Non-pigmented ciliary epithelial cell (primary cell): Measurements from ENCODE around the gene MOB1A.
"Not testable (repeated sequence)": the region's sequence is repeated elsewhere in the genome, so short reads cannot be mapped to it uniquely, and the experiment has no call there.

Experiments used
- DNase-seq: peaks from one replicate; pipeline ENCODE4 v3.0.0-alpha.2; 2010; ENCODE audit warnings: low read depth

MOB1A gene

DNA sequence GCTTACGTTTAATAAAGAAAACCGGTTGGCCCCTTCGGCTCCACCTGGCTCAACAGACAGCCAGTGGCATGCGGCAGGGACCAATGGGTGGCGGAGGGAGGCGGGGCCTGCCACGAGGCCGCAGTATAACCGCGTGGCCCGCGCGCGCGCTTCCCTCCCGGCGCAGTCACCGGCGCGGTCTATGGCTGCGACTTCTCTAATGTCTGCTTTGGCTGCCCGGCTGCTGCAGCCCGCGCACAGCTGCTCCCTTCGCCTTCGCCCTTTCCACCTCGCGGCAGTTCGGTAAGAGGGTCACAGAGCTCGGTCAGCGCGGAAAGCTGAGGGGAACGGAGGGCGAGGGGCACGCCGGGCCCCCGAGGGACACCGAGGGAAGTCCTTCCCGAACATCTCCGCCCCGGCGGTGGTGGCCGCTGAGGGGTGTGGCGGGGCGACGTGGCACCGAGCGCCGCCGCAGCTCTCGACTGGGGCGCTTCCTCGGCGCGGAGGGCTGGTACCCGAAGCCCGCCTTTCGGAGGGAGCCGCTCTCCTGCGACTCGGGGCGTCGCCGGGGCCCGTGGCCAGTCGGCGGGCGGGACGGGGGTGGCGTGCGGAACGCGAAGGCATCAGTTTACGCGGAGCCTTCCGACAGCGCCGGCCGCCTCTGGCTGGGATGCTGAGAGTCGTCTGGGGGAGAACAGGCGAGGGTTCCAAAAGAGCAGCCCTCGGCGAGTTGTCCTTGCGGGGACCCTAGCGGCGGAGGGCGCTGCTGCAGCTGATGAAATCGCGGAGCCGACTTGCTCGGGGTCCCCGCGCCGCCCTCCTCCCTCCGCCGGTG is 20.0 kb upstream of the MOB1A start, which contains the start of gene MTHFD2:
Gene MTHFD2 (plus strand): TSS at position 155 of the 814 bp plus-strand sequence. CDS start 27 bp downstream, at position 182.
- DNase-seq, result peak; percentile 52

DNA sequence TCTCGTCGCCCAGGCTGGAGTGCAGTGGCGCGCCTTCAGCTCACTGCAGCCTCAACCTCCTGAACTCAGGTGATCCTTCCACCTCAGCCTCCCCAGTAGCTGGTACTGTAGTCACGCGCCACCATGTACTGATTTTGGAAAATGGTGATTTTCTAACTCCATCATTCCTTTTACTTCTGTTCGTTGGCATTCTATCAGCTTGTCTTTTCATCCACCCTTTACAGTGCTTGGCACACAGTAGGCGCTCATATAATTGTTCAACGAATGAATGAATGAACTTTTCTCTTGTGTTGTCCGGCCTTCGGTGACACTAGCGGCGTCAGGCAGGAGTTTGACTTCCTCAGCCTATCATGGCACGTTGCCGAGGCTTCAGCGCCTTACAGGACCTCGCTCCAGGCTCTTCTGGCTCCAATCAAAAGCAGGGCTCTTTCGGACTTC is 19.4 kb upstream of the MOB1A start:
- DNase-seq, result peak; percentile 91

DNA sequence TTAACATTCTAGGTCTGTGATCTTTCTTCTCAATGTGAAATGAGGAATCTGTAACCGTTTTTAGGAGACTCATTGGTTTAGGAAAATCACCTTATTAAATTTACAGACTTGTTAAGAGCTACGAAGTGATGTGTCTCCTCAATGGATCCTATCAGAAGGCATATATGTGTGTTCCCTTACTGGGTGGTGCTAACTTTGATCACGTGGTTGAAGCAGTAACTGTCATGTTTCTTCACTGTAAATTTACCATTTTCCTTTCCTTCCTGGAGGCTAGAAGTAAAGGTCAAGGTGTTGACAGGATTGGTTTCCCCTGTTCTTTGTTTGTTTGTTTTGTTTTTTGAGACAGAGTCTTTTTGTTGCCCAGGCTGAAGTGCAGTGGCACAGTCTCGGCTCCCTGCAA is 18.4 kb upstream of the MOB1A start:
- DNase-seq, result no peak

DNA sequence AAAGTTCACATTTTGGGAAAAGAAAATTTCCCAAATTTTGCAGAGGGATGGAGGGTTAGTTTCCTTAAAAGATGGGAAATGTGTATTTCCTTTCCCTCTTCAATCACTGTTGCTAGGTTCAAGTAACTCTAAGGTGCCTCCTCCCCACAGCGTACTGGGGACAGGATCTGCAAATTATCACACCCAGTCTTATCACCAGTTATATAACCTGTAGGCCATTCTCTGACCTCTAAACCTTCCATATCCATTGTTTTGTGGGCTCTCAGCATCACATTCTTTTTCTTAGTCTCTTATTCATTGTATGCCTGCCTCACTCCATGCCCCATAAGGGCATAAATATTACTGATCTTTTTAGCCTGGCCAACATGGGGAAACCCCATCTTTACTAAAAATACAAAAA is 16.1 kb upstream of the MOB1A start:
- no peak for DNase-seq

DNA sequence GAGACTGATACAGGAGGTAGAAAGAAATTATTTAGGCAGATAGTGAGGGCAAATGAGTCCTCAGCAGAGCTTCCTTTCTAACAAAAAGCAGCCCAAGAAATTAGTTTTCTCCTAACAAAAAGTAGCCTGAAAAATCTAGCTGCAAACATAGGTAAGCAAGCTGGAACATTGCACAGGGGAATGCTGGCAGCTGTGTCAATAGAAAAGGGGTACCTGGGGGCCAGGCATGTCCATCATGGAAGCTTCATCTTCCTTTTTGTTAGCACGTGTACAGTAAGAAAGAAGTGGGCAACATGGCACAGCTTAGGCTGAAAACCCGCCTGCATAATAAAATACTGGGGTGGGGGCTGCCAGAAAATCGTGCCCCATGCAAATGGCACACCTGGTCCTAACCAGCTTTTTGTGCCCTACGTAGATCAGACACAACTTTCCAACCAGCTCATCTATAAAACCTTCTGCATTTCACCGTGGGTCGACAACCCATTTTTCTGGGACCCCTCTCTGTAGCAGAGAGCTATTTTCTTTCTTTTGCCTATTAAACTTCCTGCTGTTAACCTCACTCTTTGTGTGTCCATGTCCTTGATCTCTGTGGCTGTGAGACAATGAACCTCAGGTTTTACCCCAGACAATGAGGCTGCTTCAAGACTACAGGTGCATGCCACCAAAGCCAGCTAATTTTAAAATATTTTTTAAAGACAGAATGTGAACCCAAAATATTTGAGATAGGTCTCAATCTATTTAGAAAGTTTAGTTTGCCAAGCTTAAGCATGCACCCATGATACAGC is 13.1 kb upstream of the MOB1A start:
- no peak for DNase-seq

DNA sequence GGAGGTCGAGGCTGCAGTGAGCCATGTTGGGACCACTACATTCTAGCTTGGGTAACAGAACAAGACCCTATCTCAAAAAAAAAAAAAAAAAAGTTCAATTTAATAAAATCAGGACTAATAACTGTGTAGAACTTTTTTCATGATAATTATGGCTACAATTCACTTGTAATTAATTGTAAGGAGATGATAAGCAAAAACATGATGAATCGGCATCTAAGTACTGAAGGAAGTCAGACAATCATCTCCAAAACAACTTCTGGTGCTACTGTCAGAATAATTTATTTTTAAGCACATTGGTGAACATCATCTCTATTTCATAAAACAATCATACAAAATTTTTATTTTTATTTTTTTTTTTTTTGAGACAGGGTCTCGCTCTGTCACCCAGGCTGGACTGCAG is 10.0 kb upstream of the MOB1A start:
- no peak for DNase-seq

DNA sequence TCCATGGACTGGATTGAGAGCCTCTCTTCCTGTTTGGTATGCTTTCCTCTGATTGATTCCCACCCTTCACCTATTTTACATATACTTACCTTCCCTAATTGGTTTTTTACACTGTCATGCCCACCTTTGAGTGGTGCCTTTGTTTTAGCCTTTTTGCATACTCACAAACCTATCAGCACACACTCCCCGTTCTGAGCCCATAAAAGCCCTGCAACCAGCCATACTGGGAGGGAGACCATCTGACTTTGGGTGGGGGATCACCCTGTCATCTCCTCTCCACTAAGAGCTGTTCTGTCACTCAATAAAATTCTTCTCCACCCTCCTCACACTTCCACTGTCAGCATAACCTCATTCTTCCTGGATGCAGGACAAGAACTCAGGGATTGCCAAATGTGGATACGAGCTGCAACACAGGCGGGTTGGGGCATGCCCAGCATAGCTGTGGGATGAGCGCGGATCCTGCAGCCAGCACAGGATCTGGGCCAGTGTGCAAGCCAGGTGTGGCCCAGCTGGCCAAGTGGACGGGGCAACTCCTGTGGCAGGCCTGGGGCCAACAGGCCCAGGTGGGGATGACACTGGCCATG is 9.4 kb upstream of the MOB1A start:
- no peak for DNase-seq

DNA sequence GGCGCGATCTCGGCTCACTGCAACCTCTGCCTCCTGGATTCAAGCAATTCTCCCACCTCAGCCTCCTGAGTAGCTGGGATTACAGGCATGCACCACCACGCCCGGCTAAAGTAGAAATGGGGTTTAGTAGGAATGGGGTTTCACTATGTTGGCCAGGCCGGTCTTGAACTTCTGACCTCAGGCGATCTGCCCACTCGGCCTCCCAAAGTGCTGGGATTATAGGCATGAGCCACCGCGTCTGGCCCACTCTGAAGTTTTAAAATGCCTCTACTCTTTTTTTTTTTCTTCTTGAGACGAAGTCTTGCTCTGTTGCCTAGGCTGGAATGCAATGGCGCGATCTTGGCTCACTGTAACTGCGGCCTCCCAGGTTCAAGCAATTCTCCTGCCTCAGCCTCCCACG is 8.0 kb upstream of the MOB1A start:
- not testable (repeated sequence) for DNase-seq

DNA sequence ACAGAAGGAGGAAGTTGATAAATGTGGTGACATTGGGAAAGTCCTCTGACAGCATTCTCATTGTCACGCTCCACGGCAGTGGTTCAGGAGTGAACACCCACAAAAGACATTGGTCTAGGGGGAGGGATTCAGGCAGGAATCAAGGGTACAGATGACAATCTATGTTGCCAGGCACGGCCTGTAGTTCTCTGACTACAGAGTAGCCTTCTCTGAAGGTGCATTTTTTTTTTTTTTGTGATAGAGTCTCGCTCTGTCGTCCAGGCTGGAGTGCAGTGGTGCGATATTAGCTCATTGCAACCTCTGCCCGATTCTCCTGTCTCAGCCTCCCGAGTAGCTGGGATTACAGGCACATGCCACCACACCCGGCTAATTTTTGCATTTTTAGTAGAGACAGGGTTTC is 7.4 kb upstream of the MOB1A start:
- no peak for DNase-seq

DNA sequence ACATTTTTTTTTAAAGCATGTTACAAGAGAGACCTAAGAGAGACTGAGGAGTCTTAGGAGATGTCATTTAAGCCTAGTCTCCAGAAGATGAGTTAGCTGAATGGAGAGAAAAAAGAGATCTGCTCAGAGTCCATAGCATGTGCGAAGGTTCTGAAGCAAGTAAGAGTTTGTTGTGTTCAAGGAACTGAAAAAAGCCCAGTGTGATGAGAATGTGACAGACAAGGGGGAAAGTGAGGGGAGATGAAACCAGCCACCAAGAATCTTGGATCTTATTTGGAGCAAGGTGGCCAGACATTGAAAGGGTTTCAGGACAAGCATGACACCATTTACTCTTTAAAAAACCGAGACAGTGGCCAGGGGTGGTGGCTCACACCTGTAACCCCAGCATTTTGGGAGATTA is 5.2 kb upstream of the MOB1A start:
- DNase-seq, result no peak

DNA sequence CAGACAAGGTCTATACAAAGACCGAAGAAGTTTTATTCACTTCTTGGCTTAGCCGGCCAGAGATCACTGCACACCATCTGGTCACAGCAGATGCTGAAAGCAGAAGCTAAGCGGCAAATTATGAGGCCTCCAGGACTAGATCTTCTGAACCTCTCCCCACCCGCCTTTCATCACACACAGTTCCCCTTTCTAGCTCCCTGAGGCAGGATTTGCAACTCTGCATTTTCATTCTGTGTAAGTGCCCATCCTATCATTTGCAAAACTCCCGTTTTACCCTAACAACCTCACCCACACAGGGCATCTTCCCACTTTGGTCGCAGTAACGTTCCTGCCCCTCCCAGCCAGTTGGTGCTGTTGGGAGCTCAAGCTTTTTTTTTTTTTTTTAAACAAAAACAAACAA is 3.1 kb upstream of the MOB1A start:
- no peak for DNase-seq

DNA sequence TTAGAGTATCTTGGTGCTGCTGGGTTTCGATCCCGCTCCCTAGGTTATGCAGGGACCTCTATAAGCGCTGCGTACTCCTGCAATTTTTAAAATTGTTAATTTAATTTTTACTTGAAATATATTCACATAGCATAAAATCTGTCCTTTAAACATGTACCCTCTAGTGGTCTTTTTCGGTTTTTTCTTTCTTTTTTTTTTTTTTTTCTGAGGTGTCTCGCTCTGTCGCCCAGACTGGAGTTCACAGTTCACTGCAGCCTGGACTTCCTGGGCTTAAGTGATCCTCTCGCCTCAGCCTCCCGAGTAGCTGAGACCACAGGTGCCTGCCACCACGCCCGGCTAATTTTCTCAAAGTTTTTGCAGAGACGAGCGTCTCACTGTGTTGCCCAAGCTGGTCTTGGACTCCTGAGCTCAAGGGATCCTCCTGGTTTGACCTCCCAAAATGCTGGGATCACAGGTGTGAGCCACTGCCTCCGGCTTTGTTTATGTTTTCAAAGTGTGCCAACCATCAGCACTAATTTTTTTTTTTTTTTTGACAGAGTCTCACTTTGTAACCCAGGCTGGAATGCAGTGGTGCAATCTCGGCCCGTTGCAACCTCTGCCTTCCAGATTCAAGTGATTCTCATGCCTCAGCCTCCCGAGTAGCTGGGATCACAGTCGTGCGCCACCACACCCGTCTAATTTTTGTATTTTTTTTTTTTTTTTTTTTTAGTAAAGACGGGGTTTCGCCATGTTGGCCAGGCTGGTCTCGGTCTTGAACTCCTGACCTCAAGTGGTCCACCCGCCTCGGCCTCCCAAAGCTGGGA is 585 bp upstream of the MOB1A start:
- DNase-seq, result no peak

DNA sequence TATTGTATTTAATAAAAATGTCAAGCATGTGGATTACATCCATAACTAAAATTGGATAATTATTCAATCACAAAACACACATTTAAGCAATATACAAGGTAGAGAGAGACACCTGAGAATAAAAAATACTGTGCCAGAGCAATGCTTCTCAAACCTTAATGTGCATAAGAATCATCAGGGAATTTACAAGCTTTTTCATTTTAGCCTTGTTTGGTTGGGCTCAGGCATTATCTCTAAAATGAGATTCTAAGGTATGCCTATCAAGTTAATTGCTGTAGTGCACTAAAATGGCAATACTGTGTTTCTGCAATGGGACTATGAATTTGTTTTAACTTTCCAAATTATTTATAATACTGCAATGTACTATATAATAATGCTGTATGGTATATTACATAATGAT is 983 bp downstream of the MOB1A start:
- no peak for DNase-seq

DNA sequence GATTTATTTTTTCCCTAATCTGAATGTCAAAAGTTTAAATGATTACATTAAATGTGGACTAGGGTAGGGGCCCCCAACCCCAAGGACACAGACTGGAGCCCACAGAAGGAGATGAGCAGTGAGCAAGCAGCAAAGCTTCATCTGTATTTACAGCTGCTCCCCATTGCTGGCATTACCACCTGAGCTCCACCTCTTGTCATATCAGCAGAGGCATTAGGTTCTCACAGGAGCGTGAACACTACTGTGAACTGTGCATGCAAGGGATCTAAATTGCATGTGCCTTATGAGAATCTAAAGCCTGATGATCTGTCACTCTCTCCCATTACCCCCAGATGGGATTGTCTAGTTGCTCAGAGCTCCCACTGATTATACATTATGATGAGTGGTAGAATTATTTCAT is 3.8 kb downstream of the MOB1A start:
- no peak for DNase-seq

DNA sequence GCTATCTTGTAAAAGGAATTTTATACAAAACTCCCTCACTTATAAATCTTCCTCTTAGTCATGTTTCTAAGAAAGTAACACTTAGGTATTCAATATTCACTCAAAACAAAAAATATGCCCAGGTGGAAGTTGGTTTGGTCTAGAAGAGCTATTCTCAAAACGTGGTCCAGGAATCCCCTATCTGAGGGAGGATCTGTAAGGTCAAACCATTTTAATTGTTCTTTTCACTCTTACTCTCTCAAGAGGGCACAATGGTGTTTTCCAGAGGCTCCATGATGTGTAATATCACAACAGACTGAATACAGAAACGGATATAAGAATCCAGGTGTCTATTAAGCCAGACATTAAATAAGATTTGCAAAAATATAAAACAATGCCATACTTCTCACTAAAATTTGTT is 9.9 kb downstream of the MOB1A start:
- DNase-seq, result no peak

DNA sequence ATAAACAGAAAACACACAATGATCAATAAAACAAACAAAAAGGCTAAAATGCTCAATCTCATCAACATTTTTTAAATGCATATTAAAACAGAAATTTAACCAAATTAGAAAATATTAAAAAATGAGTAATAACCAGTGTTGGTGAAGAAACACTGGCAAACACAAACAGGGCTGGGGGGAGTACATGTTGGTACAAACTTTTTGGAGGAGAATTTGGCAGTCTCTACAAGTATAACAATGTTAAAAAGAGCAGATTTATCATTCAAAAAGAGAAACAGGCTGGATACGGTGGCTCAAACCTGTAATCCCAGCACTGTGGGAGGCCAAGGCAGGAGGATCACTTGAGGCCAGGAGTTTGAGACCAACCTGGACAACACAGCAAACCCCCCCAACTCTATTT is 13.9 kb downstream of the MOB1A start:
- DNase-seq, result no peak

DNA sequence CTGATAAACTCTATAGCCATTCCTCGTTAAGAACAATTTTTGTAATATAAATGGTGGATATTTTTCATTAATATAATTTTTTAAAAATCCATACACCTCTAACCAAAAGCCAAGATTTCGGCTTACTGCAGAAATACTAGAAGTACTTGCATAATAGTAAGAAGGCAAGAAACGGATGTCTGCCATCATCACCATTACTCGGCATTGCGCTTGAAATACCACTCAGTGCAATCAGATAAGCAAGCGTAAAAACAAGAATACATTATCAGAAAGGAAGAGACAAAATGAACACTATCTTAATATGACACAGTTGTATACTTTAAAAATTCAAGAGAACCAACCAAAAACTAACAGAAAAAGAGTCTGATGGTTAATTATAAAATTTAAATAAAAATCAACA is 15.7 kb downstream of the MOB1A start:
- no peak for DNase-seq

DNA sequence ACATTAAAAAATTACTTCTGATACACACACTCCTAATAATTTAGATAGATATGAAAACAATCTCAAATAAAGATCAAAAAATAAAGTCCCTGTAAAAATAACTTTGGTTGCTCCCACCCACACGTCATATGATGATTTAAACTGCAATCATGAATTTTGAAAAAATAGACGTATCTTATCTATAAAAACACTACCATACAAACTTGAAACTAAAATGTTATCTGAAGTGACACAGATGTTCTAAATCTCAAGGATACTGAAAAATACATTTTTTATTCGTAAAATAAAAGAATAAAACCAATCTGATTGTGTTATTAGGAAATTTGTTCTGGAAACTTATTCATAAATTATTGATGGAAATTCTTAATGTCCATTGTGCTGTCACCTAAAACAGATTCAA is 22.8 kb downstream of the MOB1A start:
- no peak for DNase-seq

DNA sequence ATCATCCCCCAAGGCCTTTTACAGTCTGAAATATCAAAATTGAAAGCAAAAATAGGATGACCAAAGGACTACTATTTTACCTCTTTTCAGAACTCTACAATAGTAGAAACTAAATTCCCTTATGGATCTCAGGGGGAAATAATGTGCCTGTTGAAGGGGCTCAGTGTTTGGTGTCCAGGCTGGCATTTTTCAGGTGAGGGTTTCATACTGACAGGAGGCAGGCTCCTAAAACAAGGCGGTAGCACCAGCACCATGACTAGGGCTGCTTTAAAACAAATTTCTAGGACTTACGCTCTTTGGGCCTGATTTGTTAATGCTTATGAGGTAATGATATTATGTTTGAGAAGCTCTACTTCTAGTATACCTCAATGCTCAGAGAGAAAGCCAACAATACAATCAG is 25.7 kb downstream of the MOB1A start:
- DNase-seq, result no peak

DNA sequence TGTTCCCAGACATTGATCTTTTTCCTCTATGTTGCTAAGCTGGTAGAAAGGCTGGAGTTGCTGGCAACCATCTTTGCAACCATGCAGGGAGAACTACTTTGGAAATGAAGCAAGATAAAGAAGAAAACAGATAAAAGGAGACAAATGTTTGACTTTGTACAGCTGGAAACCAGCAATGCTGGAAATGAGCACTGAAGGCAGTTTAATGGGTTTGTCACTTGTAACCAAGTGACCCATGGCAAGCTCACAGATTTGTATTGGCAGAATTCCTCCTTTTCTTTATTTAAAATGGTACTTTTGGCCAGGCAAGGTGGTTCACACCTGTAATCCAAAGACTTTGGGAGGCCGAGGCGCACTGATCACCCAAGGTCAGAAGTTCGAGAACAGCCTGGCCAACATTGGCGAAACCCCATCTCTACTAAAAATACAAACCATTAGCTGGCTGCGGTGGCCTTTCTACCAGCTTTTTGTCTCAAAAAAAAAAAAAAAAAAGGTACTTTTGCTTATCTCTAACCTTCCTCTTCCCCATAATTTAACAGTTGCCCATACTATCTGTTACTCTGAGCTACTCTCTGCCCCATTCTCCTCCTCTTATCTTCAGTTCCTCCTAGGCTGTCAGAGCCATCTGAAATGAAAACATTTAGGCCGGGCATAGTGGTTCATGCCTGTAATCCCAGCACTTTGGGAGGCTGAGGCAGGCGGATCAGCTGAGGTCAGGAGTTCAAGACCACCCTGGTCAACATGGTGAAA is 28.9 kb downstream of the MOB1A start:
- no peak for DNase-seq

DNA sequence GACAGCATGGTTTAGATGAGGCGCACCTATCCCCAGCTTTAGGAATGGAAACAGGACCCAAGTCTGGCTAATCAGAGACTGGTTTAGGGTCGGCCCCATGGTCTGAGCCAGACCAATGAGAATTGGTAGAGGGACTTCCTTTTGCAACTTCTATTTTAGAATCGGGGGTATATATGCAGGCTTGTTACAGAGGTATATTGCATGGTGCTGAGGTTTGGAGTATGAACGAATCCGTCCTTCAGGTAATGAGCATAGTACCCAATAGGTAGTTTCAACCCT is 29.5 kb downstream of the MOB1A start:
- DNase-seq, result no peak
